Measurements from ENCODE around the gene ORAI3.

The ORAI3 gene

DNA sequence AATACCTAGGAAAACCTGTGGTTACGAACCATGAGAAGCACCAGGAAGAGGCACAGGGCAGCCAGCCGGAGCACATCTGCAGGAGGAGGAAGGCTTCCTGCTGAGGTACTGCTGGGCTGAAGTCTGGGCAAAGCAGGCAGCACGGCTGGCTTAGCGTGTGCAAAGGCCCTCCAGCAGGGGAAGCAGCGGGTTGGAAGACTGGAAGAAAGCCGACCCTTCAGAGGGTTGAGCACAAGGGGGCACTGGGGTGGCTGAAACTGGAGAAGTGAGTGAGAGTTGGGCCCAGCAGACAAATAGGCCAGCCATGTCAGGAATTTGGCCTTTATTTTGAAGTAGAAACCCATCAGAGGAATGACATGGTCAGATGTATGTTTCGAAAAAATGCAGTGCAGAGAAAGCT, 24.0 kb downstream of the ORAI3 start:
- no peak for DNase-seq

- no peak for DNase-seq
Measured at GRCh38 chr16:30974348-30974747, 25.5 kb downstream of the ORAI3 start.

- no peak for DNase-seq
Measured at GRCh38 chr16:30976486-30976885, 27.6 kb downstream of the ORAI3 start.

- DNase-seq, result no peak
Measured at GRCh38 chr16:30977502-30977901, 28.6 kb downstream of the ORAI3 start.

GRCh38 chr16:30979170-30980022, 30.5 kb downstream of the ORAI3 start:
- no peak for DNase-seq

- DNase-seq, result no peak
Measured at GRCh38 chr16:30980023-30980371, 31.1 kb downstream of the ORAI3 start.

GRCh38 chr16:30980434-30980833, 31.6 kb downstream of the ORAI3 start:
- DNase-seq, result no peak

- DNase-seq, result no peak
Measured at GRCh38 chr16:30980959-30981358, 32.1 kb downstream of the ORAI3 start.

DNA sequence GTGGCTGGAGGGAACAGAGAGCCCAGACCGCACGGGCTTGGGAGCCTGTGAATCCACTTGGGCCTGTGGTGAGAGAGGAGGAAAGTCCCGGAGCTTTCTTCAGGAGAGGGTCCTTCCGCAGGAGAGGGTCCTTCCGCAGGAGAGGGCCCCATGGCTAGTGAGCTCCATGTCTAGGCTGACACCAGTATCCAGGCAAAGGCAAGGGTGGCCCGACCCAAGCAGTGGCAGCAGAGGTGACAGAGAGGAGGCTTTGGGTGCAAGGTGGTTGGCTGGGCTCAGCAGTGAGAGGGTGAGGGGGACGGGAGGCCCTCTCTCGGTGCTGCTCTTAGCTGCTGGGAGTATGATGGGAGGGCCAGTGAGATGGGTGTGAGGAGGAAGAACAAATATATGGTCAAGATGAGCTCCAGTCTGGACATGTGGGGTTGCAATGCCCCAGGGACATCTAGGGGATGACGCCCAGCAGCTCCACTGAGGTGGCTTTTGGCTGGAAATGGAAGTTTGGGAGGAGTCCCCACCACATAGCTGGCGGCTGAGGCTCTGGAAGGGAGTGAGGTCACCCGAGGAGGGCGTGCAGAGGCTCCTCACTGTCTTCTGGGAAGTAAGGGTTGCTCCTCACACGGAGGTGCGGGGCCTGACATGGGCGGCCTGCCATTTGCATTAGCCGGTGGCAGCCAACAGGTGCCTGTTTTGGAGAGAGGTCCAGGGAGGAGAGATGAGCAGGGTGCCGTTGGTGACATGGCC, 33.9 kb downstream of the ORAI3 start:
- DNase-seq, result no peak

DNA sequence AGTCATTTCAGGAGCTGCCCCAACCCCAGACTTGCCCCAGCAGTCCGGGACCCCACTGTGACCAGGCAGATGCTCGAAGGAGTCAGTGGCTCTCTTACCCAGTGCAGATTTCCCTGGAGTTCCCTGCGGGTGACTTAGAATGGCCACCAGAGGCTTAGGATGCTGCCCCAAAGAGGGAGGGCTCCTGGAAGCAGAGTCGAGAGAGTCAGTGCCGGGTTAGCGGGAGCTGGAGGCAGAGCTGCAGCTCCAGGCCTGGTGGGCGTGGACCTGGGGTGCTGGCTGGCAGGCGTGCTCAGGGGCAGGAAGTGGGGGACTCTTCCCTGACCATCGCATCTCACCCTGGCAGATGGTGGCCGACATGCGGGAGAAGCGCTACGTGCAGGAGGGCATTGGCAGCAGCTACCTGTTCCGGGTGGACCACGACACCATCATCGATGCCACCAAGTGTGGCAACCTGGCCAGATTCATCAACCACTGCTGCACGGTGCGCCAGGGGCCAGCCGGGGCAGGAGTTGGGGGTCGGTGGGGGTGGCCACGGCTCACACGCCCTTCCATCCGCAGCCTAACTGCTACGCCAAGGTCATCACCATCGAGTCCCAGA, 34.5 kb downstream of the ORAI3 start:
- no peak for DNase-seq

DNA sequence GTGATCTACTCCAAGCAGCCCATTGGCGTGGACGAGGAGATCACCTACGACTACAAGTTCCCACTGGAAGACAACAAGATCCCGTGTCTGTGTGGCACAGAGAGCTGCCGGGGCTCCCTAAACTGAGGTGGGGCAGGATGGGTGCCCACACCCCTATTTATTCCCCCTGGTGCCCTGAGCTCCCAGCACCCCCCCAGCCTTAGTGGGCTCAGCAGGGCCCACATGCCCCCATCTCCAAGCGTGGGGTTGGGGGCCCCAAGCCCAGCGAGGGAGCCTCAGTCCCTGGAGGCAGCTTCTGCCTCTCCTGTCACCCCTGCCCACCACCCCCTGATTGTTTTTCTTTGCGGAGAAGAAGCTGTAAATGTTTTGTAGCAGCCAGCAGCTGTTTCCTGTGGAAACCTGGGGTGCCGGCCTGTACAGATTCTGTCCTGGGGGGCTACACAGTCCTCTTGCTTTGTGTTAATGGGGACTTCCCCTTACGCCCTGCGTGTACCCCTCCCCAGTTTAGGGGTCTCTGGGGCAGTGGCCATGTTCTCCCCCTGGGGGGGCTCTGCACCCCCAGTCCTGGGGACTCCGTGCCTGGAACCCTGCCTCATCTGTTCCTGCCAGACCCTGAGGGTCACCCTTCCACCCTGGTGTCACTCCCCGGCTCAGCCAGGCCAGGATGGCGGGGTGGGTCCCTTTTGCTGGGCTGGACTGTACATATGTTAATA, 35.2 kb downstream of the ORAI3 start:
- no peak for DNase-seq

DNA sequence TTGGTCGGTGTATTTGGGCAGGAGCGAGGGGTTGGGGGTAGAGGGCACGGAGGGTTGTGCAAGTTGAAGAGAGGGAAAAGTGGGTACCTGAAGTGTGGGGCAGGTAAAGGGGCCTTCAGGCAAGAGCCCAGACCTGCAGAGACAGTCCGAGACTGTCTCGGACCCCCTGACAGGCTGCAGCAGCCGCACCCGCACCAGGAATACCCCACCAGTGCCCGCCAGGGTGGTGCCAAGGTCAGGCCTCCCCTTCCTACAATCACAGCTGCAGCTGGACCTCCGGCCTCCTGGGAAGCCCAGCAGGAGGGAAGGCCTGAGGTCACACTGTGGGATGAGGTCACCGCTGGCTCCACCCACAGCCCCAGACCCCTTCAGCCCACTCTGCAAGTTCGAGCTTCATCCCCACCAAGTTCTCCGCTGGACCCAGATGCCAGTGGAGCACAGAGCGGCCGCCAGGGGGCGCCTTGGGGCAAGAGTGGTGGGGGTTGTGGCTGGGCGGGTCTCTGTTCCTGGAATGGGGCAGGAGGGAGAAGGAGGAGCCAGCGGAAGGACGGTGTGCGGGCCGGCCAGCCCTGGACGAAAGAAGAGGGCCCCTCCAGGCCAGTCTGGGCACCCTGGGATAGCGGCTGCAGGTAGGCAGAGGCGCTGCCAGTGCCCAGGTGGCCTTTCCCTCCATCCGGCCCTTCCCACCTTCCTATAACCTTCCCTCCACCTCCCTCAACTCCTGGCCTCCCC, 36.0 kb downstream of the ORAI3 start, which contains the start of gene HSD3B7:
Gene HSD3B7 (plus strand): TSS at position 539 of the 732 bp plus-strand sequence. CDS start 452 bp downstream, outside the sequence.
- DNase-seq, result peak; percentile 53

- DNase-seq, result no peak
Measured at GRCh38 chr16:30985401-30986128, 36.7 kb downstream of the ORAI3 start.

DNA sequence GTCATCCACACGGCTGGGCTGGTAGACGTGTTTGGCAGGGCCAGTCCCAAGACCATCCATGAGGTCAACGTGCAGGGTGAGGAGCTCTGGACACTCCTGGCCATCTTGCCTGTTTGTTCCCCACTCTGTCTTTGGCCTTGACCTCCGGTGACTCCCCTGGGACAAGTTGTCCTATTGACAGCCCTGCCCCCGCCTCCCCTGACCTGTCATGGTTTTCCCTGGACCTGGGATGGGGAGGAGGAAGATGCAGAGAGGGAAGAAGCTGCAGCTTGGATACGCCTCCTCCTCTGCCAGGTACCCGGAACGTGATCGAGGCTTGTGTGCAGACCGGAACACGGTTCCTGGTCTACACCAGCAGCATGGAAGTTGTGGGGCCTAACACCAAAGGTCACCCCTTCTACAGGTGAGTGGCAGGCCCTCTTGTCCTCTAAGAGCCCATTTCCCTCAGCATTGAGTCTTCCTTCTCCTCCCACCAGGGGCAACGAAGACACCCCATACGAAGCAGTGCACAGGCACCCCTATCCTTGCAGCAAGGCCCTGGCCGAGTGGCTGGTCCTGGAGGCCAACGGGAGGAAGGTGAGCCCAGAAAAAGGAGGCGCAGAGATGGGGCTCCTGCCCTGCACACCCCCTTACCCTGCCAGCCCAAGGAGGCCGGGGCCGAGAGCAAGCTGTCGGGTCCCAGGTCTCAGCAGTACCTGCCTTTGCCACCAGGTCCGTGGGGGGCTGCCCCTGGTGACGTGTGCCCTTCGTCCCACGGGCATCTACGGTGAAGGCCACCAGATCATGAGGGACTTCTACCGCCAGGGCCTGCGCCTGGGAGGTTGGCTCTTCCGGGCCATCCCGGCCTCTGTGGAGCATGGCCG, 37.5 kb downstream of the ORAI3 start:
- no peak for DNase-seq

GRCh38 chr16:30987581-30988190, 38.8 kb downstream of the ORAI3 start:
- no peak for DNase-seq

DNA sequence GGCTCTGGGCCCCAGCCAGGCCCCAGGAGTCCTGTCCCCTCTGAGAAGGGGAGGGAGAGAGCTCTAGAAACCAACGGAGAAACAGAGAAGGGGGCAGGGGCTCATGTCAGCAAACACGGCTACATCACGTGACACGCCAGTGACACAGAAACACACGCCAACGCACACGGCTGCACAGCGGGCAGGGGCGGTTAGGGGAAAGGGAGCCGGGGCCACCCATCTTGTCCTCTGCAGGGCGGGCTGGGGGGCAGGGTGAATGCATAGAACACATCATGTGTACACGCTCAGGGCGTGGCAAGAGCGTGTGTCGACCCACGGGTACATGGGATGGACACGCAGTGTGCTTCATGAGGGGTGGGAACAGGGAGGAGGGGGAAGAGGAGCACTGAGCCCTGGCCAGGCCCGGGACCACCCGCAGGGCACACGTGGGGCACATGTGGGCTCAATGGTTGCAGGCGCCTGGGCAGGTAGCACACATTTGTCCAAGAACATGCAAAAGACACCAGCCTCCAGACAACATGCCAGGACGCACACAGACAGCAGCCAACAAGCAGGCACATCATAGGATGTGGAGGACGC, 40.7 kb downstream of the ORAI3 start:
- DNase-seq, result no peak

DNA sequence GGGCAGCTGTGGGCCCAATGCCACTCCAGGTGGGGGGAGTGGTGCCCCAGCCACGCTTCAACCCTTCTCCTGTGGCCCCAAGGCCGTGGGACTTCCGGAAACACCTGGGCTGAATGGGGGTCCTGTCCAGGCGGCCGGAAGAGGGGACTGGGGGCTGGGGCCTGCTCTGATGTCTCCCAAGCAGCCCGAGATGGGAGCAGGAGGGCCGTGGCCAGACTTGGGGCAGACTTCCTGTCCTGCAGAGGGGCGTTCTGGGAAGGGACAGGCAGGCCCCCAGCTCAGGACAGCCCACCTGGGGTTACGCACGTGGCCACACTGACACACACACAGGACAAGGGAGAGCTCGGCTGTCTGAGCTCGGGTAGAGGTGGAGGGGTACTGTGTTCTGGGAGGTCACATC, 41.2 kb downstream of the ORAI3 start:
- DNase-seq, result no peak

DNA sequence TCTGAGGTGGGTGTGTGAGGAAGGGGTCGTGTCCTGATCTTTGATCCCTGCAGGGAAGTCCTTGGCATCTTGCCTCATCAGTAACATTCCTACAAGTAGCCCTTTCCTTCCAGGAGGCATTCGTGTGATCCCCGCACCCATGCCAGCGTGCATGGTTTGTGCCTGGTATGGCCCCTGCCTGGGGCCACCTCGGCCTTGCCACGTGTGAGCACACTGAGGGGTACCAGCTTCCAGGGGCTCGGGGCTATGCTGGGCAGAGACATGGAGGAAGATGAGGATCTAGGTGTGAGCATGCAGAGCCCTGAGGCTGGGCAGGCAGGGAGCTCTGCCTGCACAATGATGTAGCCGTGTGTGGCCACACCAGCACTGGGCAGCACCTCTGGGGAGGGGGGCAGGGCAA, 42.2 kb downstream of the ORAI3 start:
- DNase-seq, result no peak

- peak; percentile 23 for DNase-seq
Measured at GRCh38 chr16:30992276-30992780, 43.5 kb downstream of the ORAI3 start.

All from MV-4-11 (cell line).